Epithelial cell of proximal tubule (primary cell): ENCODE measurements around the gene CALHM6. TPM values are rescaled to one million over a fixed set of nuclear protein-coding genes. Genes with fewer than 3 reads are reported as not detected.

Experiments
- DNase-seq: peaks from one replicate; pipeline ENCODE4 v3.0.0-alpha.2; 2011; ENCODE audit warnings: low read depth
- H3K4me3 ChIP-seq: 2 replicates; pipeline ENCODE4 v1.5.1; 2011; ENCODE audit warnings: low read depth, mild to moderate bottlenecking, low read length
- CTCF ChIP-seq: conservative IDR thresholded peaks from 2 replicates; pipeline ENCODE4 v1.5.1; 2012; ENCODE audit warnings: low read depth, mild to moderate bottlenecking, low read length
- total RNA-seq: library from RNA; depleted of rRNA; stranded (reverse); fragments of >200 nt; gene quantifications from 2 replicates; pipeline ENCODE4 v1.2.3, GENCODE V29; 2015

Gene CALHM6
- total RNA-seq, 1 donor from 2014 or later, result 0.35 TPM

- TF ChIP-seq CTCF, result no peak
- no peak overlapping the region for H3K4me3 ChIP-seq
- DNase-seq, result no peak
Measured at GRCh38 chr6:116450185-116450710, 10.9 kb upstream of the CALHM6 start.

GRCh38 chr6:116450769-116451740 is 10.1 kb upstream of the CALHM6 start:
- TF ChIP-seq CTCF, result no peak
- no peak for DNase-seq
- H3K4me3 ChIP-seq, result no peak overlapping the region

GRCh38 chr6:116451916-116452315 is 9.3 kb upstream of the CALHM6 start:
- H3K4me3 ChIP-seq, result no peak overlapping the region
- no peak for DNase-seq
- TF ChIP-seq CTCF, result no peak

GRCh38 chr6:116452531-116452930 is 8.6 kb upstream of the CALHM6 start:
- no peak overlapping the region for H3K4me3 ChIP-seq
- no peak for DNase-seq
- TF ChIP-seq CTCF, result no peak

- TF ChIP-seq CTCF, result no peak
- no peak for DNase-seq
- H3K4me3 ChIP-seq, result no peak overlapping the region
Measured at GRCh38 chr6:116456106-116456505, 5.1 kb upstream of the CALHM6 start.

GRCh38 chr6:116456927-116457326 is 4.2 kb upstream of the CALHM6 start:
- no peak for DNase-seq
- no peak overlapping the region for H3K4me3 ChIP-seq
- TF ChIP-seq CTCF, result no peak

GRCh38 chr6:116458264-116458663 is 2.9 kb upstream of the CALHM6 start:
- no peak for TF ChIP-seq CTCF
- no peak for DNase-seq
- H3K4me3 ChIP-seq, result no peak overlapping the region
